GM13977 (cell line): ENCODE results near the gene AKAP6.

Source experiments
- DNase-seq: peaks from one replicate; pipeline ENCODE4 v3.0.0; 2012; ENCODE audit warnings: low spot score
- in situ Hi-C: fragments of 300-500 bp; cut with MboI; formaldehyde crosslinking; loops from one replicate; pipeline ENCODE4 v1.12.0; 2022; ENCODE audit warnings: low sequenced_read_pairs, low pct_unique_long_range_greater_than_20kb, mixed read lengths, inconsistent platforms; ENCODE audit not compliant: unreplicated experiment
- TF ChIP-seq, protein P1 (sequence below): IDR thresholded peaks from 2 replicates; pipeline ENCODE4 v1.5.1; 2012; ENCODE audit warnings: mild to moderate bottlenecking, control low read depth; ENCODE audit not compliant: insufficient read depth; ENCODE audit errors: extremely low read depth, missing control alignments

AKAP6 gene

GRCh38 chr14:32507029-32507984, 178.2 kb downstream of the AKAP6 start:
- in situ Hi-C loops: no loop called here
- TF ChIP-seq, protein P1, sequence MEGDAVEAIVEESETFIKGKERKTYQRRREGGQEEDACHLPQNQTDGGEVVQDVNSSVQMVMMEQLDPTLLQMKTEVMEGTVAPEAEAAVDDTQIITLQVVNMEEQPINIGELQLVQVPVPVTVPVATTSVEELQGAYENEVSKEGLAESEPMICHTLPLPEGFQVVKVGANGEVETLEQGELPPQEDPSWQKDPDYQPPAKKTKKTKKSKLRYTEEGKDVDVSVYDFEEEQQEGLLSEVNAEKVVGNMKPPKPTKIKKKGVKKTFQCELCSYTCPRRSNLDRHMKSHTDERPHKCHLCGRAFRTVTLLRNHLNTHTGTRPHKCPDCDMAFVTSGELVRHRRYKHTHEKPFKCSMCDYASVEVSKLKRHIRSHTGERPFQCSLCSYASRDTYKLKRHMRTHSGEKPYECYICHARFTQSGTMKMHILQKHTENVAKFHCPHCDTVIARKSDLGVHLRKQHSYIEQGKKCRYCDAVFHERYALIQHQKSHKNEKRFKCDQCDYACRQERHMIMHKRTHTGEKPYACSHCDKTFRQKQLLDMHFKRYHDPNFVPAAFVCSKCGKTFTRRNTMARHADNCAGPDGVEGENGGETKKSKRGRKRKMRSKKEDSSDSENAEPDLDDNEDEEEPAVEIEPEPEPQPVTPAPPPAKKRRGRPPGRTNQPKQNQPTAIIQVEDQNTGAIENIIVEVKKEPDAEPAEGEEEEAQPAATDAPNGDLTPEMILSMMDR: no peak
- DNase-seq: no peak

DNA sequence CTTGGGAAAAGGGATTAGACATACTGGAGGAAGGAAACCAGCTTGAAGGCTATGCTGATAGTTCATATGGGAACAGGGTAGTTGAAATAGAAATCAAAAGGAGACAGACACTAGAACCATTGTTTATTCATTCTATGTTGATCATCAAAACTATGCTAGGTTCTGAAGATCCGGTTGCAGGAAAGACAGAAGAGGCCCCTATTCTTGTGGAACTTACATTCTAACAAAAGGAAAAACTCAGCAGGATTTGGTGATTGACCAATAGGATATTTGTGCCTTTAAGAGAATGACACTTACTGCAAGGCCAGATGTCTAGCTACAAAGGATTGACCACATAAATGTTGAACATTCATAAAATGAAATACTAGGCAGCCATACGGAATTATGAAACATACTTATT, 179.2 kb downstream of the AKAP6 start:
- no peak for DNase-seq
- TF ChIP-seq, protein P1: no peak
- in situ Hi-C loops: no loop called here

GRCh38 chr14:32509632-32510187, 180.6 kb downstream of the AKAP6 start:
- no peak for DNase-seq
- in situ Hi-C loops: no loop called here
- TF ChIP-seq, protein P1: no peak

- TF ChIP-seq, protein P1: no peak
- in situ Hi-C loops: no loop called here
- no peak for DNase-seq
These were observed 181.7 kb downstream of the AKAP6 start for GRCh38 chr14:32510815-32511214.

DNA sequence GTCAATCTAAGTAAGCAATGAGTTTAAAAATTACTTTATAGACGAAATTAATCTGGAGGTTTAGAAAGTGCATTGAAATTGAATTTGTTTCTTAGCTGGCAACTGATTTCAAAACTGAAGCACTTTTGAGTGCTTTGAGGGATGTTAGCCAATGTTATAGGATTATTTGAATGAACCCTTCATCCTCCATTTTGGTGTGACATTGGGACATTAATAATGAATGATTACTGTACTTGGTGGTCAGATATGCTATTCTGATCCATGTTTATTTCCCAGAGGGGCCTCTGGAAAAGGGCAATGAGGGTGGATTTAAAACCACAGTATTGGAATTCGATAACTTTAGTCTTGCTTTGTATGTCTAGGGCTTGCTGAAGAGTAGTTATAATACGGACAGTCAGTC, 183.2 kb downstream of the AKAP6 start:
- TF ChIP-seq, protein P1: no peak
- in situ Hi-C loops: no loop called here
- DNase-seq: no peak

DNA sequence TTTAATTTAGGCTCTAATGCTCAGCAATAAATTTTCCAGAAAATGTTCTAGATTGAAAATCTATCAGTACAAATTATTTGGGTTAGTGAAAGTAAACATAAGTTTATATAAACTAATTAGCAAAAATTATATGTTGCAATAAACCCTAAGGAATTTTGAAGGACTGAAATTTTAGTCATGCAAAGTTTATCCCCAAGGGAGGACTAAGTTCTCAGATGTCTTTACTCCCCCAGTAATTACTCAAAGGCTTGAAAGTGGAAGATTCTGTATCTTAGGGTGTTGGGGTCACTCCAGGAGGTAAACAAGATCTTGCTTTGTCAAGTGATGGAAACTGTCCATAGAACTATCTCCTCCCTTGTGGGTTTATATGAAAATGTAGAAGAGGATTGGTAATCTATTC, 183.7 kb downstream of the AKAP6 start:
- no peak for DNase-seq
- in situ Hi-C loops: no loop called here
- TF ChIP-seq, protein P1: no peak
